Nephron (organoid): ENCODE data around the gene FNIP1.

Experiments
- H3K27ac Mint-ChIP-seq, 3 experiments: 2 replicates each; pipeline ENCODE4 v1.8.0; 2020; ENCODE audit warnings: mixed read lengths in 3 of 3, mild to moderate bottlenecking in 2 of 3, moderate library complexity in 1 of 3
- H3K27me3 Mint-ChIP-seq: 2 replicates; pipeline ENCODE4 v1.8.0; 2021; ENCODE audit warnings: low read depth, mild to moderate bottlenecking, moderate library complexity, mixed read lengths
- H3K36me3 Mint-ChIP-seq: 2 replicates; pipeline ENCODE4 v1.8.0; 2020; ENCODE audit warnings: low read depth, mixed read lengths
- H3K4me1 Mint-ChIP-seq: 2 replicates; pipeline ENCODE4 v1.8.0; 2020; ENCODE audit warnings: mixed read lengths
- H3K4me3 Mint-ChIP-seq, 3 experiments: 2 replicates each; pipeline ENCODE4 v1.8.0; 2020; ENCODE audit warnings: mild to moderate bottlenecking in 3 of 3, mixed read lengths in 3 of 3, moderate library complexity in 2 of 3
- H3K9me3 Mint-ChIP-seq: 2 replicates; pipeline ENCODE4 v1.8.0; 2020; ENCODE audit warnings: mixed read lengths
- TF ChIP-seq, protein P1 (sequence below), 3 experiments: fragments of 200-600 bp; sonication (generic); IDR thresholded peaks; one replicate each; pipeline ENCODE4 v1.5.0; 2021; ENCODE audit warnings: antibody characterized with exemption in 3 of 3; ENCODE audit not compliant: unreplicated experiment in 3 of 3

The FNIP1 gene

DNA sequence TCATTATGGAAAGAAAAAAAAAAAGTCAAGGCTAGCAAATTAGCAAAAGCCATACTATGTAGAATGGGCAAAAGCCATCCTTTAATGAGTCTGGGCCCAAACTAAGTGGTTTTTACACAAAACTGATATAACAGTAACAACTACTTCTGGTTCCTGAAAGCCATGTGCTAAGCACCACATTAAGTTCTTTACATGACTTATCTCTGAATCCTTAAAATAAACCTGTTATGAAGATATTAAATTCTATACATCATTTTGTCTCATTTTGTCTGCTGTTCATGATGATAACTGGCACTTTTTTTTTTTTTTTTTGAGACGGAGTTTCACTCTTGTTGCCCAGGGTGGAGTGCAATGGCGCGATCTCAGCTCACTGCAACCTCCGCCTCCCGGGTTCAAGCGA, 5.0 kb downstream of the FNIP1 start:
- H3K27me3 Mint-ChIP-seq, result peaks cover 3% of the 10 kb centered on the region

DNA sequence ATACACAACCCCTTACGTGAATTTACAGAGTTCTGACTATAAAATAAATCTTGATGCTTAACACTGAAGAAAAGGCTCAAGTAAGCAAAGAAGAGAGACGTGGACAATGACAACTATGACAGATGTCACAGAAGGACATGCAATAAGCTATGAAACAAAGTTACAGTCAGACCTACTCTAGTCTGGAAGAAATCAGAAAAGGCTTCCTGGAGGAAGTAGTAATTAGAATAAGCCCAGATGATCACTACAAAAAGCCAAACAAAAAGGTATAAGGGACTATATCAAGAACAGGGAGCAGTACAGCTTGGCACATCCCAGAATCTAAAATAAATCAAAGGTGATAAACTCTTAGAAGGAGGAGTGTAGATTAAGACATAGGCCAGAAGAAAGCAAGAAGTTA, 6.3 kb downstream of the FNIP1 start:
- peaks cover 4% of the 10 kb centered on the region for H3K36me3 Mint-ChIP-seq
- TF ChIP-seq, protein P1, sequence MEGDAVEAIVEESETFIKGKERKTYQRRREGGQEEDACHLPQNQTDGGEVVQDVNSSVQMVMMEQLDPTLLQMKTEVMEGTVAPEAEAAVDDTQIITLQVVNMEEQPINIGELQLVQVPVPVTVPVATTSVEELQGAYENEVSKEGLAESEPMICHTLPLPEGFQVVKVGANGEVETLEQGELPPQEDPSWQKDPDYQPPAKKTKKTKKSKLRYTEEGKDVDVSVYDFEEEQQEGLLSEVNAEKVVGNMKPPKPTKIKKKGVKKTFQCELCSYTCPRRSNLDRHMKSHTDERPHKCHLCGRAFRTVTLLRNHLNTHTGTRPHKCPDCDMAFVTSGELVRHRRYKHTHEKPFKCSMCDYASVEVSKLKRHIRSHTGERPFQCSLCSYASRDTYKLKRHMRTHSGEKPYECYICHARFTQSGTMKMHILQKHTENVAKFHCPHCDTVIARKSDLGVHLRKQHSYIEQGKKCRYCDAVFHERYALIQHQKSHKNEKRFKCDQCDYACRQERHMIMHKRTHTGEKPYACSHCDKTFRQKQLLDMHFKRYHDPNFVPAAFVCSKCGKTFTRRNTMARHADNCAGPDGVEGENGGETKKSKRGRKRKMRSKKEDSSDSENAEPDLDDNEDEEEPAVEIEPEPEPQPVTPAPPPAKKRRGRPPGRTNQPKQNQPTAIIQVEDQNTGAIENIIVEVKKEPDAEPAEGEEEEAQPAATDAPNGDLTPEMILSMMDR (IDR thresholded peaks at IDR 0.05; ENCODE audit: unreplicated experiment in 3 of 3), result no peak
- H3K27ac Mint-ChIP-seq, result no peak overlapping the region
- peaks cover 3% of the 10 kb centered on the region for H3K27me3 Mint-ChIP-seq
- no peaks in the 10 kb centered on the region for H3K9me3 Mint-ChIP-seq
- peaks cover 13% of the 10 kb centered on the region for H3K4me1 Mint-ChIP-seq
- H3K4me3 Mint-ChIP-seq, result no peak overlapping the region

More for the DNA sequence above, 5.0 kb downstream of the FNIP1 start:
- TF ChIP-seq, protein P1 (IDR thresholded peaks at IDR 0.05; ENCODE audit: unreplicated experiment in 3 of 3), result no peak
- Mint-ChIP-seq H3K27ac (no peak overlapping the region), H3K4me1 (peaks cover 20% of the 10 kb centered on the region), H3K36me3 (peaks cover 4% of the 10 kb centered on the region), H3K4me3 (no peak overlapping the region), H3K9me3 (no peaks in the 10 kb centered on the region)

DNA sequence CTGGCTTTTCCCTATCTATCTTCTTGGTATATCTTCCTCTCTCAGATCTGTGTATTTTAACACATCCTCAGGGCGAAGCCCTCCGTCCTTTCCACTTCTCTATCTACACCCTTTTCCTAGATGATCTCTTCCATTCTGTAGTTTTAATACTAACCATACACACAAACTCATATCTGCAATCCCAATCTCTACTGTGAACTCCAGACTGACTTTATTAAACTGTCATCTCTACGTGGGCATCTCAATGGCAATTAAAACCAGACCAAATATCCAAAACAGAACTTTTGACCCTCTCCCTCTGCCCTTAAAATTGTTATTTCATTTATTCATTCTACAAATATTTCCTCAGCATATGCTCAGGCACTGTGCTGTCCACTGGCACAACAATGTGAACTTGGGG, 7.1 kb downstream of the FNIP1 start:
- TF ChIP-seq, protein P1 (IDR thresholded peaks at IDR 0.05; ENCODE audit: unreplicated experiment in 3 of 3), result no peak
- H3K36me3 Mint-ChIP-seq, result peaks cover 4% of the 10 kb centered on the region
- H3K4me1 Mint-ChIP-seq, result peaks cover 5% of the 10 kb centered on the region
- H3K27ac Mint-ChIP-seq, result no peak overlapping the region
- H3K27me3 Mint-ChIP-seq, result peaks cover 3% of the 10 kb centered on the region
- no peaks in the 10 kb centered on the region for H3K9me3 Mint-ChIP-seq
- no peak overlapping the region for H3K4me3 Mint-ChIP-seq

DNA sequence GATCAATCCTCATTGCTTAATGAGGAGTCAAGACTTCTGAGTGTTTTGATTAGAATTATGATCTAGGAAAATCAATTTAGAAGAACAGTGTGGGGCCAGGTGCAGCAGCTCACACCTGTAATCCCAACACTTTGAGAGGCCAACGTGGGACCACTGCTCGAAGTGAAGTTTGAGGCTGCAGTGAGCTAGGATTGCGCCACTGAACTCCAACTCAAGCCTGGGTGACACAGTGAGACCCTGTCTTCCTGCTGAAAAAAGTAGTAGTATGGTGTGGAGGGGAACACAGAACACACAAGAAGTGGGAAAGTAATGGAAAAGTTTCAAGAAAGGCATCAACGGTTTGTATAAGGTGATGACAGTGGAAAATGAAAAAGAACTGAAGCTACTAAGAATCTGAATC, 9.1 kb downstream of the FNIP1 start:
- peaks cover 12% of the 10 kb centered on the region for H3K36me3 Mint-ChIP-seq
- TF ChIP-seq, protein P1 (IDR thresholded peaks at IDR 0.05; ENCODE audit: unreplicated experiment in 3 of 3), result no peak
- H3K4me3 Mint-ChIP-seq, result no peak overlapping the region
- H3K27ac Mint-ChIP-seq, result no peak overlapping the region
- peaks cover 4% of the 10 kb centered on the region for H3K9me3 Mint-ChIP-seq
- peaks cover 3% of the 10 kb centered on the region for H3K27me3 Mint-ChIP-seq
- H3K4me1 Mint-ChIP-seq, result no peaks in the 10 kb centered on the region

DNA sequence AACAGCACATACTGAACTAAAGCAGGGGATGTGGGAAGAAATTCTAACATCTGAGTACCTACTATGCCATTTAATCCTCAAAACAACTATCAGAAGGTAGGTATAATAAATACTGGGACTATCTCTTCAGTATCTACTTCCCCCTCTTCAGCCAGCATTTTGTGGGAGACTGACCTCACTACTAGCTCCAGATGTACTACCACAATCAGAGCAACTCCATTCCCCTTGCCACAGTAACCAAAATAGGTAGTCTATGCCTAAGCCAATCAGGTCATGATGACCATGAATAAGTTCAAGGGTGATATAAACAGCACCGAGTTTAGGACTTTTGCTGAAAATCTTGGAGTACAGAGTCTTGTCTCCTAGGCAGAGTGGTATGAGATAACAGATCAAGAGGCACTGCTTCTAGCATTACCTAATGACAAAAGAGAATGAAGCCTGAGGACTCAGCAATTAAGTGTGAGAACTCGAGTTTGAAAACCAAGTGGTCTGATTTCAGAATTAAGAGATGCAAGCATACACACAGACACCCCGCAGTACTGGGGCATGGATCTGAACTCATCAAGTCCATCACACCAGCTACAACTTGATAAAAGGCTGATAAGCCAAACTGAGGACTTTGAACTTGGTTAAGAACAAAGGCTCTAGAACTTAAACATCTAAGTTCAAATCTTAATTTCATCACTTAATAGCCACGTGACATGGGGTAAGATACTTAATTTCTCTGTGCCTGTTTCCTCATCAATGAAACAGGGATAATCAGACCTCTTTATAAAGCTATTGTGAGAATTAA, 9.7 kb downstream of the FNIP1 start:
- Mint-ChIP-seq H3K27me3 (peaks cover 3% of the 10 kb centered on the region), H3K4me3 (no peak overlapping the region), H3K27ac (no peak overlapping the region), H3K36me3 (peaks cover 19% of the 10 kb centered on the region), H3K9me3 (peaks cover 4% of the 10 kb centered on the region), H3K4me1 (no peaks in the 10 kb centered on the region)
- TF ChIP-seq, protein P1 (IDR thresholded peaks at IDR 0.05; ENCODE audit: unreplicated experiment in 3 of 3), result no peak

DNA sequence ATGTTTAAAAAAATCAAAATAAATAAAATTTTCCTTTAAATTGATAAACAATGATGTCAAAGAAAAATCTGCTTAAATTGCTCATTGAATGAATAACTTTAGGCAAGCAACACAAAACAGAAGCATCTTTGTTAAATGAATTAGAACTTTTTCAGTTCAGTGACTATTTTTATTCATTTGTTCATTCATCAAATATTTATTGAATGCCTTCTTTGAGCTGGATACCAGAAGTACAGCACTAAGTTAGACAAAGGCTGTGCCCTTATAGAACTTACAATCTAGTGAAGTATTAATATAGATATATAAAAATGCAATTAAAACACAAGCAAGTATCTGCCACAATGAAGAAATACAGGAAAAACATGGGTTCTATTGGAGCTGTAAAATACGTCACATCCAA, 10.8 kb downstream of the FNIP1 start:
- H3K9me3 Mint-ChIP-seq, result peaks cover 9% of the 10 kb centered on the region
- no peaks in the 10 kb centered on the region for H3K4me1 Mint-ChIP-seq

More for the DNA sequence above, 10.8 kb downstream of the FNIP1 start:
- H3K27me3 Mint-ChIP-seq, result peaks cover 3% of the 10 kb centered on the region
- TF ChIP-seq, protein P1 (IDR thresholded peaks at IDR 0.05; ENCODE audit: unreplicated experiment in 3 of 3), result no peak
- no peak overlapping the region for H3K27ac Mint-ChIP-seq
- peaks cover 29% of the 10 kb centered on the region for H3K36me3 Mint-ChIP-seq
- no peak overlapping the region for H3K4me3 Mint-ChIP-seq
